ENCODE data around the gene CNTFR. TPM values are rescaled to one million over a fixed set of nuclear protein-coding genes. Genes with fewer than 3 reads are reported as not detected.
A peak's percentile ranks its signal among the peaks of the same experiment; 100 is the strongest.

Gene CNTFR
- total RNA-seq, 1 donor from 2014 or later = 4.7 TPM

DNA sequence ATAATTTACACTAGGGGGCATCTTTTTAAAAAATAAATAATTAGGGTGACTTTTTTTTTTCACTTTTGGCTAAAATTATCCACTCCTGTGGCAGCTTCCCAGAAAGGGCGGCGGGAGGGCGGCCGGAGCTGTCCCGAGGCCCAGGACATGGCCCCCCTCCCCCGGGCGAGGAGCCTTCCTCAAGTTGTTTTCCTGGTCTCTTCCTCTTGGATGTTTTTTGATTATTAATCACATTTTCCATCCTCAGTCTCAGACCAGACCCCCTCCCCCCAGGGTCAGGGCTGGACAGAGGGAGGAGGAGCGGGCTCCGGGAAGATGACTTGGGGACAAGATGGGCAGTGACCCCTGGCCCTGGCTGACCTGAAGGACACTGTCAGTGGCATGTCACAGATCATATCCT, 4.7 kb upstream of the CNTFR start:
- intact Hi-C loops (cut with DNase I) = loop anchor here (5.0 kb wide), 2 partner anchors 92 to 267 kb away; partner anchors contain the start of genes KIF24 and NUDT2
- H3K36me3 ChIP-seq = no peaks in the 10 kb centered on the region
- peak overlapping the region; percentile 58 to 64 for H3K27ac ChIP-seq
- DNase-seq (ENCODE audit: low spot score in 2 of 2) = no peak
- no peaks in the 10 kb centered on the region for H3K27me3 ChIP-seq
- H3K4me1 ChIP-seq = peaks cover 6 to 35% of the 10 kb centered on the region in 2 donors
- no peak overlapping the region for H3K4me3 ChIP-seq
- H3K9me3 ChIP-seq = no peaks in the 10 kb centered on the region
- TF ChIP-seq, protein P1, sequence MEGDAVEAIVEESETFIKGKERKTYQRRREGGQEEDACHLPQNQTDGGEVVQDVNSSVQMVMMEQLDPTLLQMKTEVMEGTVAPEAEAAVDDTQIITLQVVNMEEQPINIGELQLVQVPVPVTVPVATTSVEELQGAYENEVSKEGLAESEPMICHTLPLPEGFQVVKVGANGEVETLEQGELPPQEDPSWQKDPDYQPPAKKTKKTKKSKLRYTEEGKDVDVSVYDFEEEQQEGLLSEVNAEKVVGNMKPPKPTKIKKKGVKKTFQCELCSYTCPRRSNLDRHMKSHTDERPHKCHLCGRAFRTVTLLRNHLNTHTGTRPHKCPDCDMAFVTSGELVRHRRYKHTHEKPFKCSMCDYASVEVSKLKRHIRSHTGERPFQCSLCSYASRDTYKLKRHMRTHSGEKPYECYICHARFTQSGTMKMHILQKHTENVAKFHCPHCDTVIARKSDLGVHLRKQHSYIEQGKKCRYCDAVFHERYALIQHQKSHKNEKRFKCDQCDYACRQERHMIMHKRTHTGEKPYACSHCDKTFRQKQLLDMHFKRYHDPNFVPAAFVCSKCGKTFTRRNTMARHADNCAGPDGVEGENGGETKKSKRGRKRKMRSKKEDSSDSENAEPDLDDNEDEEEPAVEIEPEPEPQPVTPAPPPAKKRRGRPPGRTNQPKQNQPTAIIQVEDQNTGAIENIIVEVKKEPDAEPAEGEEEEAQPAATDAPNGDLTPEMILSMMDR (IDR thresholded peaks at IDR 0.05) = no peak

- H3K36me3 ChIP-seq = no peaks in the 10 kb centered on the region
- intact Hi-C loops (cut with DNase I) = loop anchor here (5.0 kb wide), 2 partner anchors 91 to 266 kb away; partner anchors contain the start of genes KIF24 and NUDT2
- DNase-seq (ENCODE audit: low spot score in 2 of 2) = peak; percentile 24 to 88
- peaks cover 6 to 42% of the 10 kb centered on the region in 2 donors for H3K4me1 ChIP-seq
- H3K27ac ChIP-seq = peak overlapping the region; percentile 58 to 64
- no peak overlapping the region for H3K4me3 ChIP-seq
- peaks cover 7% of the 10 kb centered on the region for H3K27me3 ChIP-seq
- H3K9me3 ChIP-seq = no peaks in the 10 kb centered on the region
- TF ChIP-seq, protein P1 (IDR thresholded peaks at IDR 0.05) = no peak
Measured at GRCh38 chr9:34592895-34593601, 3.5 kb upstream of the CNTFR start.

DNA sequence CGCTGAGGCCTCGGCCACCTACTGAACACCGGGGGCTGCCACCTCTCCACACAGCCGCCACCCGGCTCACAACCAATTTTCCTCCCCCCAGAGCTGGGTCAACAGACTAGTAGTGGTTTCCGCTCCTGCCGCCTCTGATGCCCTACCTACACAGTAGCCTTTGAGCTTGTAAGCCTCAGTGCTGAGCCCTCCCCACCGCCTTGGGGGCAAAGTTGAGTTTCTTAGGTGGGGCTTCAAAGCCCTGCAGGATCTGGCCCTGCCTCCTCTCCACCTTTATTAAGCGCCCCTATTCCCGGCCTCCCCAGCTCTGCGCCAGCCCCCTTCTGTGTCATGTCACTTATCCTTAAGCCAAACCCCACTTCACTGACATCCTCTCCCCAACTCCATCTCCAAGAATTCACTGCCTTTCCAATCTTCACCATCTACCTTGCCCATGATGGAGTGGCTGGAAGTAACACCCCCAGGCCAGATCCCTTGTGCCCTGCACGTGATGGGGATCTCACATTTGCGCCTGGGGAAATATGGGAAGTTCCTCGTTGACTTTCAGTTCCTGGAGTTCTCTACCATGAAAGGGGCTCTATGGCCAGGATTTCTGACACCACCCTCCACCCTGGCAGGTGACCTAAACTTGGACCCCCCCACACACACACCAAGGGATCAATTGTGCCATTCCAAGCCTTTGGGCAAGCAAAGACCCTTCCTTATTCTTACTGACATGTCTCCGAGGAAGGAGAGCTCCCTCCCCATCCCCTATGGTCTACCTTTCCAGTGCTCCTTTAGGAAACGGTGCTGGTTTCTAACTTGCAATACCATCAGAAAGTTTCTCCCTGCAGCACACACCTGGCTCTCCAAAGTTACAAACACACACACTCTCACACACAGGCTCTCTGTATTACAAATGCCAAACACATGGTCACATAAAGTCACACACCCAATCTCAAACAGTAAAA, 2.7 kb upstream of the CNTFR start:
- H3K27ac ChIP-seq = no peak overlapping the region

GRCh38 chr9:34591248-34591916, 1.9 kb upstream of the CNTFR start:
- H3K27me3 ChIP-seq = peaks cover 7% of the 10 kb centered on the region
- H3K9me3 ChIP-seq = no peaks in the 10 kb centered on the region
- DNase-seq (ENCODE audit: low spot score in 2 of 2) = peak; percentile 44 to 90
- peaks cover 6 to 42% of the 10 kb centered on the region in 2 donors for H3K4me1 ChIP-seq
- no peaks in the 10 kb centered on the region for H3K36me3 ChIP-seq
- peak overlapping the region; percentile 26 to 39 for H3K27ac ChIP-seq
- TF ChIP-seq, protein P1 (IDR thresholded peaks at IDR 0.05) = peak; percentile 86 to 94 (median 93)
- intact Hi-C loops (cut with DNase I) = loop anchor here (2.0 to 5.0 kb wide), 4 partner anchors 43 to 264 kb away; partner anchors contain the start of genes KIF24 and NUDT2
- peak overlapping the region; percentile 46 to 72 for H3K4me3 ChIP-seq

More for the DNA sequence above, 2.7 kb upstream of the CNTFR start:
- Histone ChIP-seq H3K9me3 (no peaks in the 10 kb centered on the region), H3K4me1 (peaks cover 6 to 42% of the 10 kb centered on the region in 2 donors), H3K27me3 (peaks cover 7% of the 10 kb centered on the region), H3K4me3 (no peak overlapping the region), H3K36me3 (no peaks in the 10 kb centered on the region)
- DNase-seq (ENCODE audit: low spot score in 2 of 2) = no peak
- TF ChIP-seq, protein P1 (IDR thresholded peaks at IDR 0.05) = no peak
- intact Hi-C loops (cut with DNase I) = loop anchor here (2.0 to 5.0 kb wide), 4 partner anchors 43 to 265 kb away; partner anchors contain the start of genes KIF24 and NUDT2
